Astrocyte (in vitro differentiated cells and primary cell): ENCODE measurements around the gene RPS6KL1. TPM values are rescaled to one million over a fixed set of nuclear protein-coding genes. Genes with fewer than 3 reads are reported as not detected.

Experiments
- DNase-seq: peaks from one replicate; pipeline ENCODE4 v3.0.0-alpha.2; 2010; ENCODE audit warnings: low read depth
- FAIRE-seq: peaks from 2 replicates; lab custom pipeline; 2011; peaks lifted over from hg19 to GRCh38; lab: Jason Lieb, UNC
- H2AFZ ChIP-seq: 2 replicates; pipeline ENCODE4 v1.6.0; 2012; ENCODE audit warnings: low read depth, low read length, inconsistent platforms
- H3K27ac ChIP-seq: 2 replicates; pipeline ENCODE4 v1.5.1; 2011; ENCODE audit warnings: low read depth, low read length, inconsistent platforms
- H3K27me3 ChIP-seq: 2 replicates; pipeline ENCODE4 v1.6.0; 2011; ENCODE audit warnings: low read length, inconsistent platforms; ENCODE audit not compliant: insufficient read depth
- H3K36me3 ChIP-seq: 2 replicates; pipeline ENCODE4 v1.5.1; 2011; ENCODE audit warnings: low read length, inconsistent platforms; ENCODE audit not compliant: insufficient read depth
- H3K4me1 ChIP-seq: 2 replicates; pipeline ENCODE4 v1.5.1; 2011; ENCODE audit warnings: low read length, inconsistent platforms; ENCODE audit not compliant: insufficient read depth
- H3K4me2 ChIP-seq: 2 replicates; pipeline ENCODE4 v1.6.0; 2012; ENCODE audit warnings: low read length, inconsistent platforms
- H3K4me3 ChIP-seq: 2 replicates; pipeline ENCODE4 v1.5.1; 2011; ENCODE audit warnings: low read depth, mild to moderate bottlenecking, low read length, inconsistent platforms; ENCODE audit not compliant: insufficient read depth
- H3K79me2 ChIP-seq: 2 replicates; pipeline ENCODE4 v1.6.0; 2012; ENCODE audit warnings: mild to moderate bottlenecking, low read length, inconsistent platforms; ENCODE audit not compliant: insufficient read depth
- H3K9ac ChIP-seq: 2 replicates; pipeline ENCODE4 v1.6.0; 2012; ENCODE audit warnings: mild to moderate bottlenecking, low read length, inconsistent platforms
- H3K9me3 ChIP-seq: 2 replicates; pipeline ENCODE4 v1.5.1; 2012; ENCODE audit warnings: low read depth, mild to moderate bottlenecking, low read length, inconsistent platforms; ENCODE audit not compliant: insufficient read depth
- H4K20me1 ChIP-seq: 2 replicates; pipeline ENCODE4 v1.6.0; 2012; ENCODE audit warnings: low read length, inconsistent platforms; ENCODE audit not compliant: insufficient read depth
- H3K27ac Mint-ChIP-seq: one replicate; pipeline ENCODE4 v1.8.0; 2021; ENCODE audit warnings: mild to moderate bottlenecking, mixed read lengths; ENCODE audit not compliant: unreplicated experiment
- H3K27me3 Mint-ChIP-seq: one replicate; pipeline ENCODE4 v1.8.0; 2021; ENCODE audit warnings: low read depth, mixed read lengths; ENCODE audit not compliant: unreplicated experiment
- H3K36me3 Mint-ChIP-seq: one replicate; pipeline ENCODE4 v1.8.0; 2021; ENCODE audit warnings: low read depth, mixed read lengths; ENCODE audit not compliant: unreplicated experiment
- H3K4me1 Mint-ChIP-seq: one replicate; pipeline ENCODE4 v1.8.0; 2021; ENCODE audit warnings: low read depth, mixed read lengths; ENCODE audit not compliant: unreplicated experiment
- H3K4me3 Mint-ChIP-seq: one replicate; pipeline ENCODE4 v1.8.0; 2021; ENCODE audit warnings: mild to moderate bottlenecking, moderate library complexity, mixed read lengths; ENCODE audit not compliant: unreplicated experiment
- H3K9me3 Mint-ChIP-seq: one replicate; pipeline ENCODE4 v1.8.0; 2021; ENCODE audit warnings: mild to moderate bottlenecking, mixed read lengths; ENCODE audit not compliant: unreplicated experiment
- CTCF ChIP-seq: IDR thresholded peaks from 2 replicates; pipeline ENCODE4 v1.5.1; 2011; ENCODE audit warnings: low read depth, mild to moderate bottlenecking, inconsistent platforms, low read length, moderate library complexity; ENCODE audit not compliant: insufficient read depth
- EZH2 ChIP-seq: IDR thresholded peaks from 2 replicates; pipeline ENCODE4 v1.6.1; 2012; ENCODE audit warnings: mild to moderate bottlenecking, low read length, inconsistent platforms; ENCODE audit not compliant: insufficient read depth
- total RNA-seq: library from RNA; stranded (reverse); gene quantifications from 2 replicates; pipeline ENCODE4 v1.2.1, GENCODE V29; 2021

RPS6KL1 gene
- total RNA-seq, 1 donor from 2014 or later: 1.7 TPM

GRCh38 chr14:74936151-74936550 is 13.1 kb upstream of the RPS6KL1 start:
- H3K9me3 ChIP-seq: no peaks in the 10 kb centered on the region
- H3K36me3 ChIP-seq: no peaks in the 10 kb centered on the region
- H3K27me3 ChIP-seq: peaks cover 3% of the 10 kb centered on the region
- H4K20me1 ChIP-seq: no peaks in the 10 kb centered on the region
- no peak overlapping the region for H3K4me3 ChIP-seq
- no peak for FAIRE-seq
- TF ChIP-seq EZH2 (no peak), CTCF (no peak)
- H3K4me1 ChIP-seq: peaks cover 15% of the 10 kb centered on the region
- Mint-ChIP-seq H3K4me1 (peaks cover 14% of the 10 kb centered on the region), H3K27me3 (no peaks in the 10 kb centered on the region), H3K36me3 (no peaks in the 10 kb centered on the region), H3K27ac (no peak overlapping the region), H3K4me3 (no peak overlapping the region), H3K9me3 (no peaks in the 10 kb centered on the region)
- H3K79me2 ChIP-seq: no peaks in the 10 kb centered on the region
- H3K4me2 ChIP-seq: no peak overlapping the region
- no peak overlapping the region for H3K27ac ChIP-seq
- no peak overlapping the region for H2AFZ ChIP-seq
- no peak for DNase-seq
- no peak overlapping the region for H3K9ac ChIP-seq

- no peak overlapping the region for H3K4me3 ChIP-seq
- no peaks in the 10 kb centered on the region for H3K27me3 Mint-ChIP-seq
- H3K27ac ChIP-seq: no peak overlapping the region
- H3K36me3 Mint-ChIP-seq: no peaks in the 10 kb centered on the region
- DNase-seq: no peak
- peaks cover 13% of the 10 kb centered on the region for H3K4me1 Mint-ChIP-seq
- H3K9ac ChIP-seq: no peak overlapping the region
- peaks cover 14% of the 10 kb centered on the region for H3K4me1 ChIP-seq
- no peak overlapping the region for H3K4me3 Mint-ChIP-seq
- H3K27me3 ChIP-seq: peaks cover 3% of the 10 kb centered on the region
- no peaks in the 10 kb centered on the region for H4K20me1 ChIP-seq
- H3K27ac Mint-ChIP-seq: no peak overlapping the region
- no peaks in the 10 kb centered on the region for H3K79me2 ChIP-seq
- no peaks in the 10 kb centered on the region for H3K9me3 ChIP-seq
- no peak for FAIRE-seq
- no peak overlapping the region for H3K4me2 ChIP-seq
- no peak overlapping the region for H2AFZ ChIP-seq
- no peak for TF ChIP-seq EZH2
- no peak for TF ChIP-seq CTCF
- no peaks in the 10 kb centered on the region for H3K9me3 Mint-ChIP-seq
- no peaks in the 10 kb centered on the region for H3K36me3 ChIP-seq
Measured at GRCh38 chr14:74935360-74935680, 12.3 kb upstream of the RPS6KL1 start.

- peaks cover 7% of the 10 kb centered on the region for H3K4me1 ChIP-seq
- no peak for DNase-seq
- H3K9me3 ChIP-seq: no peaks in the 10 kb centered on the region
- no peaks in the 10 kb centered on the region for H4K20me1 ChIP-seq
- H3K36me3 Mint-ChIP-seq: no peaks in the 10 kb centered on the region
- peaks cover 7% of the 10 kb centered on the region for H3K4me1 Mint-ChIP-seq
- no peak overlapping the region for H3K9ac ChIP-seq
- TF ChIP-seq CTCF (no peak), EZH2 (no peak)
- FAIRE-seq: no peak
- no peak overlapping the region for H2AFZ ChIP-seq
- H3K27ac Mint-ChIP-seq: no peak overlapping the region
- H3K27ac ChIP-seq: no peak overlapping the region
- H3K4me2 ChIP-seq: no peak overlapping the region
- no peaks in the 10 kb centered on the region for H3K36me3 ChIP-seq
- H3K27me3 Mint-ChIP-seq: no peaks in the 10 kb centered on the region
- no peaks in the 10 kb centered on the region for H3K79me2 ChIP-seq
- no peak overlapping the region for H3K4me3 ChIP-seq
- no peaks in the 10 kb centered on the region for H3K9me3 Mint-ChIP-seq
- H3K27me3 ChIP-seq: peaks cover 5% of the 10 kb centered on the region
- no peak overlapping the region for H3K4me3 Mint-ChIP-seq
Measured at GRCh38 chr14:74934476-74935359, 11.7 kb upstream of the RPS6KL1 start.
